Body of pancreas (tissue), 4 donors: ENCODE data around the gene NRIP1. TPM values are rescaled to one million over a fixed set of nuclear protein-coding genes. Genes with fewer than 3 reads are reported as not detected.

ENCODE experiments used
- ATAC-seq: fragments of 150-250 bp; one replicate; pipeline ENCODE4 v1.9.1; 2016
- DNase-seq, 4 donors: peaks; one replicate each; pipeline ENCODE4 v3.0.0-alpha.2; 2019
- H3K27ac ChIP-seq, 4 donors: fragments of 200-600 bp; sonication (generic); 1 replicate in 3 of 4; 2 replicates in 1 of 4; pipeline versions ENCODE4 v1.5.1 to v1.6.1; 2016 to 2019; ENCODE audit warnings: mild to moderate bottlenecking in 1 of 4, mixed read lengths in 1 of 4, moderate library complexity in 1 of 4
- H3K27me3 ChIP-seq, 2 donors: fragments of 200-600 bp; sonication (generic); one replicate each; pipeline ENCODE4 v1.6.0; 2016; ENCODE audit warnings: mild to moderate bottlenecking in 1 of 2
- H3K36me3 ChIP-seq, 2 donors: fragments of 200-600 bp; sonication (generic); replicated peaks in 1 of 2; 2 replicates each; pipeline ENCODE4 v1.5.1; 2016; ENCODE audit warnings: low read depth in 2 of 2; ENCODE audit not compliant: insufficient read depth in 1 of 2
- H3K4me1 ChIP-seq: fragments of 200-600 bp; sonication (generic); one replicate; pipeline ENCODE4 v1.6.0; 2016
- H3K4me3 ChIP-seq, 2 donors: fragments of 200-600 bp; sonication (generic); 1 replicate in 1 of 2; 2 replicates in 1 of 2; pipeline ENCODE4 v1.5.1; 2016 to 2019
- H3K9me3 ChIP-seq, 3 donors: fragments of 200-600 bp; sonication (generic); 1 replicate in 2 of 3; 2 replicates in 1 of 3; pipeline ENCODE4 v1.5.1; 2016
- CTCF ChIP-seq, 7 experiments: fragments of 450-650 bp in 4 of 7; fragments of 200-600 bp in 3 of 7; sonication (generic) in 3 of 7; IDR thresholded peaks; one replicate each; pipeline ENCODE4 v1.5.1; 2016 to 2019; ENCODE audit warnings: antibody characterized with exemption in 7 of 7
- POLR2A ChIP-seq, 3 donors: fragments of 450-650 bp; IDR thresholded peaks; one replicate each; pipeline ENCODE4 v1.6.1; 2016; ENCODE audit warnings: antibody characterized with exemption in 3 of 3, mild to moderate bottlenecking in 2 of 3
- WGBS, 2 donors: methylation state at CpG; one replicate each; pipeline ENCODE4 v1.1.5; 2017; 5-methylcytosine and 5-hydroxymethylcytosine counted together
- intact Hi-C: fragments of 100-400 bp; cut with DNase I; formaldehyde crosslinking; loops from one replicate; pipeline ENCODE4 v1.15.1; 2023
- total RNA-seq, 2 donors: library from RNA; depleted of rRNA; stranded (reverse); fragments of >200 nt; gene quantifications; one replicate each; pipeline ENCODE4 v1.1.0, GENCODE V29; 2016

The NRIP1 gene
- total RNA-seq, 2 donors from 2014 or later: 18.5 to 27.8 TPM

GRCh38 chr21:15027056-15027455 is 37.7 kb downstream of the NRIP1 start:
- Histone ChIP-seq H3K4me3 (no peak overlapping the region), H3K9me3 (no peaks in the 10 kb centered on the region), H3K27me3 (no peaks in the 10 kb centered on the region), H3K4me1 (peaks cover 27% of the 10 kb centered on the region), H3K36me3 (no peaks in the 10 kb centered on the region), H3K27ac (no peak overlapping the region)
- intact Hi-C loops: no loop called here
- DNase-seq: no peak
- WGBS, 2 donors: 39 to 50% methylated on average over 5 of the region's 5 CpGs
- no peak for ATAC-seq
- TF ChIP-seq CTCF (IDR thresholded peaks at IDR 0.05): no peak
- no peak for TF ChIP-seq POLR2A (IDR thresholded peaks at IDR 0.05)

DNA sequence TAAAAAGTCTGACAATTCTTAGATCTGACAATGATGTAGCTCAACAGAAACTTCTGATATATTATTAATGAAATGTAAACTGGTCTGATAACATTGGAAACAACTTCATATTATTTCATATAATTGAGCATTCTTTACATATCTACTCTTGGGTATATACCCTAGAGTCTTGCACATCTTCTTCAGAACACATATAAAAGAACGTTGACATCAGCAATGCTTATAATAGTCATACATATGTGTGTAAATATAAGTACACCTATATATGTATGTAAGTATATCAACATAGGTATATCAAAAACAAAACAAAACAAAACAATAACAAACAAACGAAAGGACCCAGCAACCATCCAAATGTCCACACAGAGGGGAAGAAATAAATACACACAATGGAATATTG is 38.4 kb downstream of the NRIP1 start:
- intact Hi-C loops: no loop called here
- DNase-seq: no peak
- TF ChIP-seq POLR2A (IDR thresholded peaks at IDR 0.05) (no peak), CTCF (IDR thresholded peaks at IDR 0.05) (no peak)
- peaks cover 27% of the 10 kb centered on the region for H3K4me1 ChIP-seq
- no peak overlapping the region for H3K4me3 ChIP-seq
- H3K27ac ChIP-seq: no peak overlapping the region
- 59 to 60% methylated on average over 2 of the region's 2 CpGs for WGBS, 2 donors
- H3K27me3 ChIP-seq: no peaks in the 10 kb centered on the region
- H3K9me3 ChIP-seq: no peaks in the 10 kb centered on the region
- ATAC-seq: no peak
- H3K36me3 ChIP-seq: no peaks in the 10 kb centered on the region

DNA sequence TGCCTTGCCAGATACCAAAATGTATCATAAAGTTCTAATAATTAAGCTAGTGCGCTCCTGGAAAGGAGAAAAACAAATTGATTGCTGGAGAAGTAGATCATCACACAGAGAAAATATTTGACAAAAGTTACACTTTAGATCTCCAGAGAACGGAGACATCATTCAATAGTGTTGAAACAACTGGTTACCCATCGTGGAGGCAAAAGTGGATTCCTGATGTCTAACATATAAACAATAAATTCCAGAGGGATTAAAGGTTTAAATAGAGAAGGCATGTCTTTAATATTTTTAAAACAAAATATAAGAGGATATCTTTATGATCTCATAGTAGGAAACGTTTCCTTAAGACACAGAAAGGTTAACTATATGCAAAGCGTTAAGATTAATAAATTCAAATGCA is 41.0 kb downstream of the NRIP1 start:
- DNase-seq (no peak), ATAC-seq (no peak)
- intact Hi-C loops: no loop called here
- WGBS, 2 donors: 74 to 79% methylated on average over 5 of the region's 5 CpGs
- TF ChIP-seq POLR2A (IDR thresholded peaks at IDR 0.05): no peak
- no peak for TF ChIP-seq CTCF (IDR thresholded peaks at IDR 0.05)
- H3K4me3 ChIP-seq: no peak overlapping the region
- H3K27ac ChIP-seq: no peak overlapping the region
- peaks cover 18% of the 10 kb centered on the region for H3K4me1 ChIP-seq
- H3K36me3 ChIP-seq: no peaks in the 10 kb centered on the region
- H3K27me3 ChIP-seq: no peaks in the 10 kb centered on the region
- H3K9me3 ChIP-seq: no peaks in the 10 kb centered on the region

GRCh38 chr21:15022608-15023261 is 42.1 kb downstream of the NRIP1 start:
- WGBS, 2 donors: 86 to 88% methylated on average over 6 of the region's 6 CpGs
- no peaks in the 10 kb centered on the region for H3K27me3 ChIP-seq
- ATAC-seq: no peak
- no peak for TF ChIP-seq POLR2A (IDR thresholded peaks at IDR 0.05)
- TF ChIP-seq CTCF (IDR thresholded peaks at IDR 0.05): no peak
- no peak overlapping the region for H3K27ac ChIP-seq
- intact Hi-C loops: no loop called here
- DNase-seq: no peak
- peaks cover 19% of the 10 kb centered on the region for H3K4me1 ChIP-seq
- no peaks in the 10 kb centered on the region for H3K9me3 ChIP-seq
- no peaks in the 10 kb centered on the region for H3K36me3 ChIP-seq
- no peak overlapping the region for H3K4me3 ChIP-seq

DNA sequence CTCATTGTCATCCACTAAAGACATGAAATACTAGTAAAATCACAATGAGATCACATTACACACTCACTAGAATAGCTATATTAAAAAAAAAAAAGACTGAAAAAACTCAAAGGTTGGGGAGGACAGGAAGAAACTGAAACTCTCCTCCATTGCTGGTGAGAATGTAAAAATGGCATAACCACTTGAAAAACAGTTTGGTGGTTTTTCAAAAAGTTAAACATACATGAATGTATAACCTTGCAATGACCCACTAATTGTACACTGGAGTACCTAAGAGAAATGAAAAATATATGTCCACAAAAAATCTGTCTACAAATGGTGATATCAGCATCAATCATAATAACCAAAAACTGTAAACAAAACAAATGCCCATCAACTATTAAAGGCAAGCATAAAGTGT is 44.0 kb downstream of the NRIP1 start:
- H3K36me3 ChIP-seq: no peaks in the 10 kb centered on the region
- intact Hi-C loops: no loop called here
- peaks cover 7% of the 10 kb centered on the region for H3K4me1 ChIP-seq
- H3K4me3 ChIP-seq: no peak overlapping the region
- no peaks in the 10 kb centered on the region for H3K9me3 ChIP-seq
- H3K27ac ChIP-seq: no peak overlapping the region
- TF ChIP-seq POLR2A (IDR thresholded peaks at IDR 0.05): no peak
- no peak for TF ChIP-seq CTCF (IDR thresholded peaks at IDR 0.05)
- DNase-seq (no peak), ATAC-seq (no peak)
- no peaks in the 10 kb centered on the region for H3K27me3 ChIP-seq
